Esophagus (tissue), 2 donors: ENCODE measurements around the gene ZNF644. TPM values are rescaled to one million over a fixed set of nuclear protein-coding genes. Genes with fewer than 3 reads are reported as not detected.
"Not testable (repeated sequence)": the region's sequence is repeated elsewhere in the genome, so short reads cannot be mapped to it uniquely, and the experiment has no call there.

Source experiments
- H3K27ac ChIP-seq, 2 donors: one replicate each; pipeline ENCODE4 v1.5.1; 2013; ENCODE audit warnings: low read depth in 2 of 2, mild to moderate bottlenecking in 2 of 2, inconsistent platforms in 1 of 2, low read length in 1 of 2, moderate library complexity in 1 of 2
- H3K27me3 ChIP-seq, 2 donors: one replicate each; pipeline ENCODE4 v1.6.1; 2013; ENCODE audit warnings: low read length in 2 of 2, control low read depth in 1 of 2, mild to moderate bottlenecking in 1 of 2; ENCODE audit not compliant: insufficient read depth in 2 of 2, control insufficient read depth in 1 of 2
- H3K36me3 ChIP-seq, 2 donors: one replicate each; pipeline ENCODE4 v1.6.1; 2013; ENCODE audit warnings: low read length in 1 of 2; ENCODE audit not compliant: control insufficient read depth in 2 of 2, insufficient read depth in 2 of 2
- H3K4me1 ChIP-seq, 2 donors: one replicate each; pipeline ENCODE4 v1.6.1; 2013; ENCODE audit warnings: low read length in 1 of 2; ENCODE audit not compliant: control insufficient read depth in 2 of 2, insufficient read depth in 2 of 2
- H3K4me3 ChIP-seq, 2 donors: one replicate each; pipeline ENCODE4 v1.5.1; 2013; ENCODE audit warnings: low read length in 2 of 2, mild to moderate bottlenecking in 2 of 2, low read depth in 1 of 2, moderate library complexity in 1 of 2
- H3K9me3 ChIP-seq, 2 donors: one replicate each; pipeline ENCODE4 v1.6.1; 2013; ENCODE audit warnings: mild to moderate bottlenecking in 2 of 2, low read depth in 1 of 2, low read length in 1 of 2, moderate library complexity in 1 of 2; ENCODE audit not compliant: control insufficient read depth in 2 of 2, insufficient read depth in 1 of 2
- WGBS, 2 donors: extraction: QIAGEN DNeasy Blood & Tissue Kit; methylation state at CpG; one replicate each; pipeline ENCODE4 v1.1.7; 2013; 5-methylcytosine and 5-hydroxymethylcytosine counted together
- polyA plus RNA-seq, 2 donors: library from polyadenylated mRNA; stranded (reverse); fragments of 200-250 nt; gene quantifications; one replicate each; pipeline ENCODE4 v1.2.3, GENCODE V29; 2013
- donor health status: healthy with polysubstance abuse.
- donor health status: Bipolar disorder and iron deficiency.

The ZNF644 gene
- polyA plus RNA-seq, 2 donors = 11.0 to 15.9 TPM

DNA sequence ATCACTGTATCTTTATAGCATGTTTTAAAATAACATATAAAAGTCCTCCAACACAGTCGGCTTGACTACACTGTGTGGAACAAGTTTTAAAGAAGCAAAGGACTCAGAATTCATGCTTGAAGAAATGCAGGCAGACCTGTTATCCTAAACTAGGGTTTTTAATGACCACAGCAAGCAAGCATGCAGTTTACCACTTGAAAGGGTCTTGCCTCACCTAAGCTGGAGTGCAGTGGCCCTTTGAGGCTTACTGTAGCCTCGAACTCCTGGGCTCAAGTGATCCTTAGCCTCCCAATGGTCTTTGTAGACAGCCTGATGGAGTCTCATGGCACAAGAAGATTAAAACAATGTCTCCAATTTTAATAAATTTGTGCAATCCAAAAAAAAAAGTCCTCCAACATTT, 27.7 kb upstream of the ZNF644 start:
- not testable (repeated sequence) for H3K27ac ChIP-seq, H3K4me3 ChIP-seq, H3K4me1 ChIP-seq, H3K9me3 ChIP-seq, H3K27me3 ChIP-seq, H3K36me3 ChIP-seq
- WGBS, 2 donors = 73 to 81% methylated on average over 2 of the region's 2 CpGs

DNA sequence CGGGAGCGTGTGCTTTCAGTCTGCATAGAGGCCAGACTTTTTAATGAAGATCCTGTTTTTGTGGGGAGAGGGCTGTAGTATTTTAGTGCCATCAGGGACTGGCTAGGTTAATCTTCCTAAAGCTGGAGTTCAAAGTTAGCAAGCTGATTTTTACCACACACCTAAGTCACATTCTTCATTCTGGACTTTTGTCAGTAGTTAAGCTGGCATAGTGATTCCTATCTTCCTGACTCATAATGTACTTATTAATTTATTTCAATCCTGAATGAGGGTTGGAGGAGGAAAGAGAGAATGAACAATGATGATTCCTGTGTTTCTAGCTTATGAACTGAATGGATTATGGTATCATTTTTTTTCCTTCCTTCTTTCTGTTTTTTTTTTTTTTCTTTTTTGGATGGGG, 24.9 kb upstream of the ZNF644 start:
- Histone ChIP-seq H3K4me3 (no peak overlapping the region), H3K27me3 (no peaks in the 10 kb centered on the region), H3K36me3 (no peaks in the 10 kb centered on the region), H3K4me1 (no peaks in the 10 kb centered on the region), H3K27ac (no peak overlapping the region), H3K9me3 (peaks cover 0 to 5% of the 10 kb centered on the region in 2 donors)
- WGBS, 2 donors = 76% methylated on average over 2 of the region's 2 CpGs

DNA sequence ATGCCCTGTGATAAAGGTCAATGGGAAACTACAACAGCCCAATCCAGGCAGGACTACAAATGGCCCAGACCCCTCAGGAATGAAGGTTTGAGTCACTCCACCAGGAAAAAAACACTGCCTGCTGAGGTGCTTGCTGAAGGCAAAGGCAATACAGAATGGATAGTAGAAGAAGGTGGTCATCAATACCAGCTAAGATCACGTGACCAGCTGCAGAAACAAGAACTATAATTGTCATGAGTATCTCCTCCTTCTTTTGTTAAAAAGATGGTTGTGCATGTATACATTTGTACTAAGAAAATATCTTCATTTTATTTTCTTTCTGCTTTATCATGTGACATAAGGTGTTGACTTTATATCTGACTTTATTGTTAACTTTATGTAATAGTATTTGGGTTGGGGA, 23.4 kb upstream of the ZNF644 start:
- H3K27ac ChIP-seq = no peak overlapping the region
- H3K4me3 ChIP-seq = no peak overlapping the region
- WGBS, 2 donors = 76 to 80% methylated on average over 1 of the region's 1 CpG
- no peaks in the 10 kb centered on the region for H3K27me3 ChIP-seq
- H3K9me3 ChIP-seq = peaks cover 0 to 5% of the 10 kb centered on the region in 2 donors
- H3K36me3 ChIP-seq = no peaks in the 10 kb centered on the region
- H3K4me1 ChIP-seq = no peaks in the 10 kb centered on the region

DNA sequence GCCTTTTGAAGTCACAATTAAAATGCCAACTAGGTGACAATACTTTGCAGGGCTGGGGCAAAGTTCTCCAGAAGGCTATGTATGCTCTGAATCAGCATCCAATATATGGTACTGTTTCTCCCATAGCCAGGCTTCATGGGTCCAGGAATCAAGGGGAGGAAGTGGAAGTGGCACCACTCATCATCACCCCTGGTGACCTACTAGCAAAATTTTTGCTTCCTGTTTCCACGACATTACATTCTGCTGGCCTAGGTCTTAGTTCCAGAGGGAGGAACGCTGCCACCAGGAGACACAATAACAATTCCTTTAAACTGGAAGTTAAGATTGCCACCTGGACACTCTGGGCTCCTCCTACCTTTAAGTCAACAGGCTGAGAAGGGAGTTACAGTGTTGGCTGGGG, 22.9 kb upstream of the ZNF644 start:
- 68 to 75% methylated on average over 2 of the region's 2 CpGs for WGBS, 2 donors
- not testable (repeated sequence) for H3K36me3 ChIP-seq, H3K27ac ChIP-seq, H3K4me1 ChIP-seq, H3K27me3 ChIP-seq, H3K9me3 ChIP-seq, H3K4me3 ChIP-seq

DNA sequence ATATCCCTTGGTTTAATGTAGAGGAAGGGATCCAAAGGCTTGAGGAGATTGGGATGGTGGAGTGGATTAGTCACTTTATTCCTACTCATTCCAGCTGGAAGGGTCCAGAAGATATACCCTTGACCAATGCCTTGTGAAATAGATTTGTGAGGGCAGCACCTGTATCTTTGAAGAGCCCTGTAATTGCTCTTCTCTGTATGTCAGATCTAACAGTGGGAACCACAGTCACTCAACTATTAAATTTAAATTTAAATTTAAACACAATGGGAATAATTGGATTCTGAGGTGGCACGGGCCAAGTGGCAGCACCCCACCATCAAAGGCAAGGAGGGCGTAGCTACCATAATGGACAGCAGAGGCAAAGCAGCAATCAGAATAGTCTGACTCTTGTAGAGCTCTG, 20.5 kb upstream of the ZNF644 start:
- not testable (repeated sequence) for H3K9me3 ChIP-seq, H3K4me1 ChIP-seq, H3K36me3 ChIP-seq, H3K27me3 ChIP-seq, H3K4me3 ChIP-seq, H3K27ac ChIP-seq
- 76 to 83% methylated on average over 2 of the region's 2 CpGs for WGBS, 2 donors

DNA sequence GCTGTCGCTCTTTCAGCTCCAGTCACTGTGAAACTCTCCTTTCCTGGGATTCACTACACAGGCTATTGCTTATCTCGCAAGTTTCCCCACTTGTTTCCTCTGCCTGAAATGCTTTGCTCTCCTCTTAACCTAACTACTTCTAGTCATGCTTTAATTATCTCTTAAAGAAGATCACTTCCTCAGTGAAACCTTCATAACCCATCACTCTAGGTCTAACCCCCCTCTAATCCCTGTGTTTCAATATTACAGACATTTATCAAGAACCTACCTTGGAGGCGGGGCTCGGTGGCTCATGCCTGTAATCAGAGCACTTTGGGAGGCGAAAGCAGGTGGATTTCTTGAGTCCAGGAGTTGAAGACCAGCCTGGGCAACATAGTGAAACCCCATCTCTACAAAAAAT, 16.7 kb upstream of the ZNF644 start:
- H3K36me3 ChIP-seq = no peaks in the 10 kb centered on the region
- H3K27ac ChIP-seq = no peak overlapping the region
- WGBS, 2 donors = 92 to 93% methylated on average over 5 of the region's 5 CpGs
- H3K4me3 ChIP-seq = no peak overlapping the region
- no peaks in the 10 kb centered on the region for H3K27me3 ChIP-seq
- peaks cover 0 to 5% of the 10 kb centered on the region in 2 donors for H3K9me3 ChIP-seq
- H3K4me1 ChIP-seq = no peaks in the 10 kb centered on the region

DNA sequence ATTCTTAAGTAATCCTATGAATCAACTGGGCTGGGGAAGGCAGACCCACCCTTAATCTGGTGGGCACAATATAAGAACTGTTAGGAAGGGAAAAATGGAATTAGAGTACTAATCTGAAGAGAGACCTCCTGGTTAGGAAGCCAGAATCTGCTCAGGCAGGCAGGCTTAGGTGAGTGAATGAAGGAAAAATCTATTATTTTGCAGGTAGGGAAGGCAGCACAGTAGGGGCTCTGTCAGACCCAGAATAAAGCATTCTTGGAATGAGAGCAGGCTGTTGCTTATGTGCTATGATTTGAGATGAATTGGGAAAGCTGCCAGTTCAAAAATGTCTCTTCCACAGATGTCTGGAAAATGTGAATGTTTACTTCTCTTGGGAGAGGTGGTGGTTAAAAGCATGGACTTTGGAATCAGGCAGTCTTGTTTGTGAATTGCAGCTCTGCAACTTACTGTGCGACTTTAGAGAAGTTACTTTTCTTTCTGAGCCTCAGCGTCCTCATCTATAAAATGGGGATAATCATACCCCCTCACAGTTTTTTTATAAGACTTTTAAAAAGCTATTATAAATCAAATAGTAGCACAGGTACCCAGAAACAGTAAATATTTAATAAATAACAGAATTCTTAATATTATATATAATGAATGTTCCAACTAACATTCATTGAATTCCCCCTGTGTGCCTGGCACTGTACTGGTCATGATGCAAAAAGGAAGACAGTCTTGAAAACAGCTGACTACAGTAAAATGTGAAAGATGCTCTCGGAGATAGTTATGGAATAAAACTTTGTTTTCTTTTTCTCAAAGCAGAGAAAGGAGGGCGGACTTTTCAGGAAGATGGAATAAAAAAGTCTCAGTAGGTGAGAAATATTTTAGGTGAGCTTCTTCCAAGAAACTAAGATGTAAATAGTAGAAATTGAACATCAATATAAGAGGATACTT, 15.3 kb upstream of the ZNF644 start:
- no peaks in the 10 kb centered on the region for H3K27me3 ChIP-seq
- H3K36me3 ChIP-seq = no peaks in the 10 kb centered on the region
- no peak overlapping the region for H3K4me3 ChIP-seq
- no peaks in the 10 kb centered on the region for H3K4me1 ChIP-seq
- no peaks in the 10 kb centered on the region for H3K9me3 ChIP-seq
- H3K27ac ChIP-seq = no peak overlapping the region
- WGBS, 2 donors = 67 to 75% methylated on average over 4 of the region's 4 CpGs

DNA sequence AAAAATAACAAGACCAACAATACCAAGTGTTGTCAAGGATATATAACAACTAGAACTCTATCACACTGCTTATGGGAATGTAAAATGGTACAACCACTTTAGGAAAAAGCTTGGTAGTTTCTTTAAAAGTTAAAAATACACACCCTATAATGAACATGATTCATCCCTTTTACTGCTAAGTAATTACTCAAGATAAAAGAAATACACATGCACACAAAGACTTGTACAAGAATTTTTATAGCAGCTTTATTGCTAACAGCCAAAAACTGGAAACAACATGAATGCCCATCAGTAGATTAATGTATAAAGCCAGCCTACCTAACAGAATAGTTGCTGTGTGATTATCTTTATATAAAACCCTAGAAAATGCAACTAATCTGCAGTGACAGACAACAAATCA, 10.5 kb upstream of the ZNF644 start:
- Histone ChIP-seq H3K27ac (no peak overlapping the region), H3K9me3 (no peaks in the 10 kb centered on the region), H3K27me3 (no peaks in the 10 kb centered on the region), H3K4me3 (no peak overlapping the region), H3K4me1 (no peaks in the 10 kb centered on the region), H3K36me3 (no peaks in the 10 kb centered on the region)

DNA sequence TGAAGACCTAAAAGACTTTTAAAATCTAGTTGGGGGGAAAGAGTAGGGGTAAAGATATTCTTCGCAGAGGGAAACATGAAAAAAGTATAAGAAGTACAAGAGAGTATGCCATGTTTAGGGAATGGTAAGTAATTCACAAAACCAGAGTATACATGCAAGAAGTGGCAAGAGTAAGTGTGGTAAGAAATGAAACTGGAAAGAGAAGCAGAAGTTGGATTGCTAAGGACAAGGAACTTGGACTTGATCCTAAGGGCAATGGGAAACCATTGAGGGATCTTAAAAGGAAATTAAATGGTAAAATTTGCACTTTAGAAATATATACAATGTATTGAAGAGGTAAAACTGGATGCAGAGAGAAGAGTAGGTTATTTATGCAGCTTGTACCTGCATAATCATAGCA, 9.2 kb upstream of the ZNF644 start:
- Histone ChIP-seq H3K27ac (no peak overlapping the region), H3K27me3 (no peaks in the 10 kb centered on the region), H3K4me3 (no peak overlapping the region), H3K9me3 (no peaks in the 10 kb centered on the region), H3K4me1 (no peaks in the 10 kb centered on the region), H3K36me3 (no peaks in the 10 kb centered on the region)
- WGBS, 2 donors = 91 to 94% methylated on average over 1 of the region's 1 CpG

DNA sequence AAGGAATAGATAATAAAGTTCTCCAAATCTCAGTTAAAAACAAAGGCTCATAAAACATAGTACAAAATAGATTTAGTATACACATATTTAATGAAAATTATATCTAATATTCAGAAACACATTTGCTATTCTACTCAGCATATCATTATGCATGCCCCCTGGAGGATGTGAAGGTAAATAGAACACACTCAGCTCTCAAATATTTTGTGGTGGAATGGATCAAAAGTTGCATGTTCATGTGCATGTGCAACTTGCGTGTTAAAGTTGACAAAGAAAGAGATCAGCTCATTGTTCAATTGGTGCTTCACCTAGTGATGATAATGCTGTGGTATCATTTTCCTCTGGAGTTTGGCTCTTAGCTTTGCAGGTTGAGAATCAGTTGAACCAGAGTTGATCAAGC, 4.9 kb upstream of the ZNF644 start:
- Histone ChIP-seq H3K9me3 (no peaks in the 10 kb centered on the region), H3K4me3 (no peak overlapping the region), H3K4me1 (peaks cover 0 to 2% of the 10 kb centered on the region in 2 donors), H3K27me3 (no peaks in the 10 kb centered on the region), H3K36me3 (no peaks in the 10 kb centered on the region), H3K27ac (no peak overlapping the region)
- WGBS, 2 donors = 60 to 79% methylated on average over 1 of the region's 1 CpG
